NT2/D1 (cell line): Measurements from ENCODE around the gene DENND4C.

Experiments
- DNase-seq: peaks from one replicate; pipeline ENCODE4 v3.0.0-alpha.2; 2011; ENCODE audit warnings: low read depth, low spot score
- H3K27me3 ChIP-seq: 2 replicates; pipeline ENCODE4 v1.6.0; 2011; ENCODE audit warnings: mild to moderate bottlenecking; ENCODE audit not compliant: insufficient read length, insufficient read depth
- H3K36me3 ChIP-seq: 2 replicates; pipeline ENCODE4 v1.6.1; 2011; ENCODE audit warnings: mild to moderate bottlenecking, low read length, mixed read lengths; ENCODE audit not compliant: insufficient read depth, insufficient read length
- H3K4me1 ChIP-seq: 2 replicates; pipeline ENCODE4 v1.5.1; 2011; ENCODE audit not compliant: insufficient read depth, insufficient read length
- H3K4me3 ChIP-seq: 2 replicates; pipeline ENCODE4 v1.5.1; 2011; ENCODE audit warnings: low read depth; ENCODE audit not compliant: insufficient read length
- H3K9ac ChIP-seq: 2 replicates; pipeline ENCODE4 v1.6.0; 2011; ENCODE audit warnings: low read depth; ENCODE audit not compliant: insufficient read length
- H3K9me3 ChIP-seq: 2 replicates; pipeline ENCODE4 v1.5.1; 2011; ENCODE audit warnings: mild to moderate bottlenecking, low read length; ENCODE audit not compliant: insufficient read depth
- SUZ12 ChIP-seq: IDR thresholded peaks from 2 replicates; pipeline ENCODE4 v1.6.1; 2011; ENCODE audit not compliant: insufficient read length, insufficient read depth; ENCODE audit errors: extremely low read depth
- YY1 ChIP-seq: IDR thresholded peaks from 2 replicates; pipeline ENCODE4 v1.6.1; 2011; ENCODE audit not compliant: insufficient read length, insufficient read depth
- ZNF274 ChIP-seq: IDR thresholded peaks from 2 replicates; pipeline ENCODE4 v1.6.1; 2011; ENCODE audit warnings: mild to moderate bottlenecking, low read depth, low read length

The DENND4C gene

DNA sequence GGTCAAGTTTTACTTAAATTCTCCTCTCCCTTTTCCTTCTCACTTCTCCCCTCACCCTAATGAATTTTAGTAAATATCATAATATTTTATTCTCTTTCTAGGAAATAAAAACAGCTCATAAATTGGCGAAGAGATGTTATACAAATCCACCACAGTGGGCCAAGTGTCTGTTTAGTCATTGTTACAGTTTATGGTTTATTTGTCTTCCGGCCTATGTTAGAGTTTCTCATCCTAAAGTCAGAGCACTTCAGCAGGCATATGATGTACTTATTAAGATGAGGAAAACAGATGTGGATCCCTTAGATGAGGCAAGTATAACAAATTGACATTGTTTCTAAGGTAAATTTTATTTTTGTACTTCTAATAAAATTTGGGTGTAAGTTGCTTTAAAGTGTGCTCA, 101.4 kb downstream of the DENND4C start:
- Histone ChIP-seq H3K4me3 (no peak overlapping the region), H3K9me3 (no peaks in the 10 kb centered on the region), H3K27me3 (no peaks in the 10 kb centered on the region), H3K4me1 (no peaks in the 10 kb centered on the region), H3K36me3 (peaks cover 16% of the 10 kb centered on the region), H3K9ac (no peak overlapping the region)
- TF ChIP-seq ZNF274 = no peak
- TF ChIP-seq YY1 = no peak
- no peak for TF ChIP-seq SUZ12
- no peak for DNase-seq

DNA sequence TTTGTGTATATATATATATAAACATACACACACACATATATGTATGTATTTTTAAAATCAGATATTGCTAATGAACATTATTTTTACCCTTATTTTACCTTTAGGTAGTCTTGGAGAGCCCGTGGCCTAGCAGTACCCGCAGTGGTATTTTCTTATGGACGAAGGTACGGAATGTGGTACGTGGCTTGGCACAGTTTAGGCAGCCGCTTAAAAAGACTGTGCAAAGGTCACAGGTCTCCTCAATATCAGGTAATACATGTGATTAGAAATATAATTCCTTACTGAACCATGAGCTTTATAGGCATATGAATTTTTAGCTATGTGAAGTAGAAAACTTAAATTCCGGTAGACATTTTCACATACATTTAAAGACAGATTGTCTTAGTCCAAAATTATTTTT, 105.7 kb downstream of the DENND4C start:
- TF ChIP-seq ZNF274 (no peak), SUZ12 (no peak), YY1 (no peak)
- no peak for DNase-seq
- no peak overlapping the region for H3K4me3 ChIP-seq
- no peaks in the 10 kb centered on the region for H3K27me3 ChIP-seq
- H3K36me3 ChIP-seq = peaks cover 13% of the 10 kb centered on the region
- no peaks in the 10 kb centered on the region for H3K9me3 ChIP-seq
- no peaks in the 10 kb centered on the region for H3K4me1 ChIP-seq
- H3K9ac ChIP-seq = no peak overlapping the region

DNA sequence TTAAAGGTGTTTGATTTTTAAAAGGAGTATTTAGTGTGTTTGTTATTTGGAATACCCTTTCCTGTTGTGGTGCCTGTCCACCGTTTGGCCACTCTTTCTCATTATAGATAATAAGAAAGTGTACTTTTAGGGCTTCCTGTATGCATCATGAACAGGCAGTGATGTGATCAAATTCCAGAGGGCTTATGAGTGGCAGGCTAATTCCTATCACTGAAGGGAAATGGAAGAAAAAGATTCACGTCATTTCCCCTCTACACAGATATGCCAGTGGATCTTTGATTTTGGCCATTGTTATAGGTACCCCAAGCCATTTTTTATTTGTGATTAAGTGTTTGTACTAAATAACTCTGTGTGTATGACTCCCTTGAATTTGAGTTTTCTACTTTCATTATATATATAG, 112.5 kb downstream of the DENND4C start:
- no peaks in the 10 kb centered on the region for H3K9me3 ChIP-seq
- TF ChIP-seq YY1 (no peak), ZNF274 (no peak), SUZ12 (no peak)
- H3K36me3 ChIP-seq = peaks cover 18% of the 10 kb centered on the region
- DNase-seq = no peak
- no peak overlapping the region for H3K9ac ChIP-seq
- H3K27me3 ChIP-seq = no peaks in the 10 kb centered on the region
- H3K4me1 ChIP-seq = no peaks in the 10 kb centered on the region
- no peak overlapping the region for H3K4me3 ChIP-seq

DNA sequence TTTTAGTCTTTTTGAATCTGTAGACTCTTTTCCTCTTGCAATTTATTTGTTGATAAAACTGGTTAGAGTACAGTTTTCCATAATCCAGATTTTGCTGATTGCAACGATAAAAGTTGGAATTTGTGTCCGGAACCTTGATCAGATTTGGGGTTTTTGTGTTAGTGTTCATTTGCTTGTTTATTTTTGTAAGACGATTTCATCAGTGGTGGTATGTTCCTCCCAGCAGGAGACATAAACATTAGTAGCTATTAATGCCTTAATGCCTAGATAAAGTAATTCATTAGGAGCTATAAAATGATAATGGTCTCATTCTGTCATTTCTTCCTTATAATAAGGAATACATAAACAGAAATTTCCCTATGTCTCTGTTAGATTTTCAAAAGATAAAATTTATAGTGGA, 128.2 kb downstream of the DENND4C start:
- Histone ChIP-seq H3K9ac (no peak overlapping the region), H3K4me3 (no peak overlapping the region), H3K36me3 (peaks cover 35% of the 10 kb centered on the region), H3K9me3 (no peaks in the 10 kb centered on the region), H3K27me3 (no peaks in the 10 kb centered on the region), H3K4me1 (no peaks in the 10 kb centered on the region)
- no peak for TF ChIP-seq YY1
- TF ChIP-seq SUZ12 = no peak
- TF ChIP-seq ZNF274 = no peak
- no peak for DNase-seq

DNA sequence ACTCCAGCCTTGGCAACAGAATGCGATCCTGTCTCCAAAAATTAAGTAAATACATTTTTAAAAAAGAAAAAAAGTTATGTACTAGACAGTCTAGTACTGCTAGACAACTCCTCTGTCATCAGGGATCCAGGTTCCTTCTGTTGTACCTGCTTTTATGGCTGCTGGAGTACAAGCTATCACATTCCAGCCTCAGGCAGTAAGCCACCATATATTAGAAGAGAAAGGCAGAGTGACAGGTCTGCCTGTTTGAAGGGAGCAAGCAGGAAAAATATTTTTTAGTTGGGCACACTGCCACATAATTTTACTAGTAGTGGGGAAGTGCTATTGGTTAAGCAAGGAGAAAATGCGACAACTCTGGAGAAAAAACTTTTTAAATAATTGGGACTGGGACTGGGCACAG, 138.6 kb downstream of the DENND4C start:
- H3K4me1 ChIP-seq = no peaks in the 10 kb centered on the region
- DNase-seq = no peak
- no peaks in the 10 kb centered on the region for H3K27me3 ChIP-seq
- H3K4me3 ChIP-seq = no peak overlapping the region
- H3K9ac ChIP-seq = no peak overlapping the region
- no peak for TF ChIP-seq ZNF274
- no peak for TF ChIP-seq SUZ12
- no peak for TF ChIP-seq YY1
- peaks cover 21% of the 10 kb centered on the region for H3K36me3 ChIP-seq
- H3K9me3 ChIP-seq = no peaks in the 10 kb centered on the region

DNA sequence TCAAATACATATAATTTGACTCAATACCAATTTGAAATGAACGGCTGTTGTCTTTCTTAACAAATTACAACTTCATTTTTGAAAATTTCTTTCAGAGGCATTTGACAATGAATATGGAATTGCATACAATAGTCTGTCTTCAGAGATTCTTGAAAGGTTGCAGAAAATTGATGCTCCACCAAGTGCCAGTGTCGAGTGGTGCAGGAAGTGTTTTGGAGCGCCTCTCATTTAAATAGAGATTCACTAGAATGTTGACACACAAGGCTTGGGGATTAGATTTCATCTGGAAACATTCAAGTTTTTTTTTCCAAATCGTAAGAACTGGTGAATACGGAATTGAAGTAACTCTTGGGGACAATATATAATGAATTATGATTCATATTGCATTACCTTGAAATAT, 141.4 kb downstream of the DENND4C start:
- H3K36me3 ChIP-seq = peaks cover 39% of the 10 kb centered on the region
- DNase-seq = no peak
- TF ChIP-seq YY1 = no peak
- H3K4me3 ChIP-seq = no peak overlapping the region
- no peaks in the 10 kb centered on the region for H3K27me3 ChIP-seq
- H3K4me1 ChIP-seq = no peaks in the 10 kb centered on the region
- no peaks in the 10 kb centered on the region for H3K9me3 ChIP-seq
- H3K9ac ChIP-seq = no peak overlapping the region

DNA sequence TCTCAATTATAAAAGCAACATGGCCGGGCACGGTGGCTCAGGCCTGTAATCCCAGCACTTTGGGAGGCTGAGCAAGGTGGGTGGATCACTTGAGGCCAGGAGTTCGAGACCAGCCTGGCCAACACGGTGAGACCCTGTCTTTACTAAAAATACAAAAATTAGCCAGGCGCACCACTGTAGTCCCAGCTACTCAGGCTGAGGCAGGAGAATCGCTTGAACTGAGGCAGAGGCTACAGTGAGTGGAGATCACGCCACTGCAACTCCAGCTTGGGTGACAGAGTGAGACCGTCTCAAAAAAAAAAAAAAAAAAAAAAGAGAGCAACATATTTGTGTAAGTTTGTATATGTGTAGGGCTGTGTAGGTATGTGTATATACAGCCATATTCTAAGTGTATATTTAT, 142.1 kb downstream of the DENND4C start:
- Histone ChIP-seq H3K4me3 (no peak overlapping the region), H3K9ac (no peak overlapping the region), H3K9me3 (no peaks in the 10 kb centered on the region), H3K36me3 (peaks cover 45% of the 10 kb centered on the region), H3K27me3 (no peaks in the 10 kb centered on the region), H3K4me1 (no peaks in the 10 kb centered on the region)
- DNase-seq = no peak
- no peak for TF ChIP-seq YY1
- no peak for TF ChIP-seq SUZ12
- no peak for TF ChIP-seq ZNF274

DNA sequence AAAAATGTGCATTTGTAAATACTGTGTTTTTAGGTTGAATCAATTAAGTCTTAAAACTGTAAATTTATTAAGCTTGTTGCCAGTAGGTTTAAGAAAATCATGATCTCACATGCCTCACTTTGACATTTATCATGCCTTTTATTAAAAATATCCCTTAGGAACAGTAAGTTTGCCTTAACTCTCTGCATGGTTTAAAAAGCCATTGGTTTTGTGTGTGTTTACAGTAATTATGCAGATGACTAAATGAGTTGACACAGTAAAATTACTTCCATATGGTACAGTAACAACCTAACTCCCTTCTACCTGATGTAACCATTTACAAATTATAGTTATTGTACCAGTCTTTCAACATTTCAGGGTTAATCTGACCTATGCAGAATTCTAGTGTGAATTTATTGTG, 143.0 kb downstream of the DENND4C start:
- no peaks in the 10 kb centered on the region for H3K4me1 ChIP-seq
- H3K36me3 ChIP-seq = peaks cover 55% of the 10 kb centered on the region
- no peak overlapping the region for H3K4me3 ChIP-seq
- TF ChIP-seq YY1 (no peak), SUZ12 (no peak), ZNF274 (no peak)
- H3K27me3 ChIP-seq = no peaks in the 10 kb centered on the region
- DNase-seq = no peak
- H3K9me3 ChIP-seq = no peaks in the 10 kb centered on the region
- H3K9ac ChIP-seq = no peak overlapping the region
